Measurements from ENCODE around the gene HOXA7. TPM values are rescaled to one million over a fixed set of nuclear protein-coding genes. Genes with fewer than 3 reads are reported as not detected.

Gene HOXA7
- total RNA-seq, 3 donors from 2014 or later: 17.1 to 29.8 (median 27.9) TPM

DNA sequence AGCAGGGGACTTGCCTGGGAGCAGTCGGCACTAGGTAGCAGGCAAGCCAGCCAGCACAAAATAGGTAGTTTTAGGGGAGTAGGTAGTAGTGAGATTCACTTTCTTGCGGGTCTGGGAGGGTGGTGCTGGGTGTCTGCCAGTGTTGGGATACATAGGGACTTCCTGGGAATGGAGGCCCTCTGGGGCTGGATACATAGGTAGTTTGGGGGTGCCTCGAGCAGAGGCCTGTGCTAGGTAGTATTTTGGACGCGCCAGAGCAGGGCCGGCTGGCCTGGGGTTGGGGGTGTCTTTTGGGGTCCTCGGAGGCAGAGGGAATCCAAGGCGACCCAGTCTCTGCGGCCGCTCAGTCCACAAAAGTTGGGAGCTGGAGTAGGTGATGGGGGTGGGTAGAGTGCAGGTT, 2.1 kb downstream of the HOXA7 start:
- Histone ChIP-seq H3K4me3 (no peak overlapping the region), H3K9me3 (no peaks in the 10 kb centered on the region), H3K4me1 (ENCODE audit: low read depth) (peaks cover 37% of the 10 kb centered on the region), H3K36me3 (ENCODE audit: low read depth) (no peaks in the 10 kb centered on the region)
- intact Hi-C loops (cut with DNase I, micrococcal nuclease): loop anchor here in 1 of 2 donors (10.0 kb wide), 1 partner anchor 780 kb away; no protein-coding TSS in a partner anchor
- ATAC-seq (no peak), DNase-seq (peak in 1 of 3 donors; percentile 48)
- TF ChIP-seq, protein P1, sequence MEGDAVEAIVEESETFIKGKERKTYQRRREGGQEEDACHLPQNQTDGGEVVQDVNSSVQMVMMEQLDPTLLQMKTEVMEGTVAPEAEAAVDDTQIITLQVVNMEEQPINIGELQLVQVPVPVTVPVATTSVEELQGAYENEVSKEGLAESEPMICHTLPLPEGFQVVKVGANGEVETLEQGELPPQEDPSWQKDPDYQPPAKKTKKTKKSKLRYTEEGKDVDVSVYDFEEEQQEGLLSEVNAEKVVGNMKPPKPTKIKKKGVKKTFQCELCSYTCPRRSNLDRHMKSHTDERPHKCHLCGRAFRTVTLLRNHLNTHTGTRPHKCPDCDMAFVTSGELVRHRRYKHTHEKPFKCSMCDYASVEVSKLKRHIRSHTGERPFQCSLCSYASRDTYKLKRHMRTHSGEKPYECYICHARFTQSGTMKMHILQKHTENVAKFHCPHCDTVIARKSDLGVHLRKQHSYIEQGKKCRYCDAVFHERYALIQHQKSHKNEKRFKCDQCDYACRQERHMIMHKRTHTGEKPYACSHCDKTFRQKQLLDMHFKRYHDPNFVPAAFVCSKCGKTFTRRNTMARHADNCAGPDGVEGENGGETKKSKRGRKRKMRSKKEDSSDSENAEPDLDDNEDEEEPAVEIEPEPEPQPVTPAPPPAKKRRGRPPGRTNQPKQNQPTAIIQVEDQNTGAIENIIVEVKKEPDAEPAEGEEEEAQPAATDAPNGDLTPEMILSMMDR (IDR thresholded peaks at IDR 0.05): no peak

DNA sequence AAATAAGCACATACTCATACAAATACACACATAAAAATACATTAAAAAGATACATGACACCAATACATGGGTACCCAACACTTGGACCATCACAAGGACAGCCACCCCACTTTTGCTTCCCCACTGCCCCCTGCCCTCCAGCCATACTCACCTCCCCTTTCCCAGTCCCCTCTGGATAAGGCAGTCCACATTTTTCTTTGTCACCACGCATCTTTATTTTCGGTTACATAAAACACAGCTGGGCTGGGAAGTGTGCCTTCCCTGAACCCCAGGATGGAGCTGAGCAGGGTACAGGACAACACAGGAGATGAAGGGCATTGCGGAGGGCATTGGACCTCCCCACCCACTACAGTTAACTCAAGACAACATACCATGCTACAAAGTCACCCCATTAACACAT, 2.9 kb downstream of the HOXA7 start:
- Histone ChIP-seq H3K36me3 (ENCODE audit: low read depth) (no peaks in the 10 kb centered on the region), H3K9me3 (no peaks in the 10 kb centered on the region), H3K4me3 (no peak overlapping the region), H3K4me1 (ENCODE audit: low read depth) (peaks cover 39% of the 10 kb centered on the region)
- TF ChIP-seq, protein P1 (IDR thresholded peaks at IDR 0.05): no peak
- intact Hi-C loops (cut with DNase I, micrococcal nuclease): loop anchor here in 1 of 2 donors (10.0 kb wide), 1 partner anchor 779 kb away; no protein-coding TSS in a partner anchor
- ATAC-seq: no peak
- DNase-seq: peak in 1 of 3 donors; percentile 33

DNA sequence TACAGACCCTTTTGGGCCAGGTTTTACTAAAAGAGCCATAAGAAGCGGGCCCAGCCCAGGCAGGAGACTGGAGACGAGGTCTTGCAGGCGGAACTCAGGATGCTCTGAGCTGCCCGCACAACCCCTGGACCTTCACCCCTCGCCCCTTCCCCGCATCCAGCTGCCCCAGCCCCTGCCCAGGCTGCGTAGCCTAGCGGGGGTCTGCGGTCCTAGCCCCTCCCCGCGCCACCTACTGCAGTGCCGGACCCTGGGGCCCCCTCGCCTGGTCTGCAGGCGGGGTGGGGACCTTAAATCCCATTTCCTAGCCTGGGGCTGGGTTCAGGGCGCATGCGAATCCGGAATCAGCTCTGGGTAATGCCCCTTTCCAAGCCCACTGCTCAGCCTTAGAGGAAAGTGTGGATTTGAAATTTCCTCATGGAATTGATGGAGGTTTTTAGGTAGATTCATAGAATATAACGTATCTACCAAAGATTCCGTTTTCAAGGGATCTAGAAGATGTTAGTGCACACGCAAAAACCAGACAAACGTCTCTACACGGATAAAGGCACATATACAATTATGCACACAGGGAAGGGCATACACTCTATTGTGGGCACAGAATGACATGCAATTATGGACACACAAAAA, 3.5 kb downstream of the HOXA7 start:
- H3K9me3 ChIP-seq: no peaks in the 10 kb centered on the region
- no peaks in the 10 kb centered on the region for H3K36me3 ChIP-seq (ENCODE audit: low read depth)
- peaks cover 41% of the 10 kb centered on the region for H3K4me1 ChIP-seq (ENCODE audit: low read depth)
- intact Hi-C loops (cut with DNase I, micrococcal nuclease): loop anchor here in 1 of 2 donors (10.0 kb wide), 1 partner anchor 778 kb away; no protein-coding TSS in a partner anchor
- ATAC-seq (no peak), DNase-seq (no peak)
- no peak overlapping the region for H3K4me3 ChIP-seq
- TF ChIP-seq, protein P1 (IDR thresholded peaks at IDR 0.05): no peak

GRCh38 chr7:27151931-27152815, 4.3 kb downstream of the HOXA7 start, which contains the start of gene HOXA3:
Gene HOXA3 (minus strand): TSS chr7:27152583. CDS start chr7:27110640, 41,943 bp downstream.
- Histone ChIP-seq H3K36me3 (ENCODE audit: low read depth) (no peaks in the 10 kb centered on the region), H3K9me3 (no peaks in the 10 kb centered on the region), H3K4me1 (ENCODE audit: low read depth) (peaks cover 41% of the 10 kb centered on the region), H3K4me3 (peak within 1 kb of the TSS; percentile 74)
- DNase-seq: peak; percentile 87
- intact Hi-C loops (cut with DNase I, micrococcal nuclease): loop anchor here in 1 of 2 donors (10.0 kb wide), 1 partner anchor 777 kb away; no protein-coding TSS in a partner anchor
- TF ChIP-seq, protein P1 (IDR thresholded peaks at IDR 0.05): no peak
- peak; percentile 48 for ATAC-seq

GRCh38 chr7:27151341-27151930, 5.0 kb downstream of the HOXA7 start:
- Histone ChIP-seq H3K4me3 (peak overlapping the region; percentile 74), H3K4me1 (ENCODE audit: low read depth) (peaks cover 44% of the 10 kb centered on the region), H3K36me3 (ENCODE audit: low read depth) (no peaks in the 10 kb centered on the region), H3K9me3 (no peaks in the 10 kb centered on the region)
- TF ChIP-seq, protein P1 (IDR thresholded peaks at IDR 0.05): no peak
- ATAC-seq (no peak), DNase-seq (peak in 2 of 3 donors; percentile 59 to 70)
- intact Hi-C loops (cut with DNase I, micrococcal nuclease): loop anchor here in 1 of 2 donors (10.0 kb wide), 1 partner anchor 777 kb away; no protein-coding TSS in a partner anchor
